PC-9 (cell line): Measurements from ENCODE around the gene KIZ. TPM values are rescaled to one million over a fixed set of nuclear protein-coding genes. Genes with fewer than 3 reads are reported as not detected.

ENCODE experiments used
- BruUV-seq: library from RNA; stranded (reverse); fragments of 400-500 nt; replicated peaks from 2 replicates; lab custom pipeline; 2021; lab: Mats Ljungman, UMichigan
- CTCF ChIA-PET: fragments of 300-600 bp; sonication (Branson Sonifier 250); formaldehyde crosslinking; loops from one replicate; lab custom pipeline; 2022; ENCODE audit warnings: antibody characterized with exemption; lab: Charles Lee
- POLR2A ChIA-PET: fragments of 300-600 bp; sonication (Branson Sonifier 250); formaldehyde crosslinking; loops from one replicate; lab custom pipeline; 2022; ENCODE audit warnings: antibody characterized with exemption; ENCODE audit not compliant: unreplicated experiment; lab: Charles Lee
- DNase-seq, 2 experiments: peaks; one replicate each; pipeline versions ENCODE4 v3.0.0 to v3.0.0-alpha.2; 2015 to 2022; ENCODE audit warnings: mixed read lengths in 1 of 2
- H2AFZ ChIP-seq: fragments of 200-600 bp; sonication (generic); 2 replicates; pipeline ENCODE4 v1.8.1; 2017; ENCODE audit warnings: antibody characterized with exemption
- H3F3A ChIP-seq: fragments of 200-600 bp; sonication (generic); 2 replicates; pipeline ENCODE4 v1.8.1; 2017; ENCODE audit warnings: antibody characterized with exemption, mild to moderate bottlenecking, low read depth; ENCODE audit not compliant: insufficient read depth
- H3K27ac ChIP-seq: fragments of 200-600 bp; sonication (generic); 2 replicates; pipeline ENCODE4 v1.6.1; 2016; ENCODE audit warnings: mixed run types
- H3K27me3 ChIP-seq: fragments of 200-600 bp; sonication (generic); 2 replicates; pipeline ENCODE4 v1.6.1; 2016; ENCODE audit warnings: low read depth, mixed run types; ENCODE audit not compliant: insufficient read depth
- H3K36me3 ChIP-seq: fragments of 200-600 bp; sonication (generic); 2 replicates; pipeline ENCODE4 v1.6.1; 2016; ENCODE audit warnings: low read depth, mixed run types
- H3K4me1 ChIP-seq: fragments of 200-600 bp; sonication (generic); replicated peaks from 2 replicates; pipeline ENCODE4 v1.6.1; 2016; ENCODE audit warnings: mixed run types; ENCODE audit not compliant: insufficient read depth
- H3K4me2 ChIP-seq: fragments of 200-600 bp; sonication (generic); 2 replicates; pipeline ENCODE4 v1.6.1; 2017; ENCODE audit warnings: mixed run types
- H3K4me3 ChIP-seq: fragments of 200-600 bp; sonication (generic); 2 replicates; pipeline ENCODE4 v1.6.1; 2016; ENCODE audit warnings: mixed run types
- H3K79me2 ChIP-seq: fragments of 200-600 bp; sonication (generic); 2 replicates; pipeline ENCODE4 v1.6.1; 2017; ENCODE audit warnings: low read depth, mixed run types
- H3K9me2 ChIP-seq: fragments of 200-600 bp; sonication (generic); 2 replicates; pipeline ENCODE4 v1.8.1; 2017; ENCODE audit warnings: mild to moderate bottlenecking; ENCODE audit not compliant: insufficient read depth
- H3K9me3 ChIP-seq: fragments of 200-600 bp; sonication (generic); 2 replicates; pipeline ENCODE4 v1.8.1; 2016; ENCODE audit warnings: low read depth; ENCODE audit not compliant: insufficient read depth
- H4K20me1 ChIP-seq: fragments of 200-600 bp; sonication (generic); 2 replicates; pipeline ENCODE4 v1.8.1; 2017; ENCODE audit not compliant: insufficient read depth
- CTCF ChIP-seq: fragments of 200-600 bp; sonication (generic); conservative IDR thresholded peaks from 2 replicates; pipeline ENCODE4 v1.6.1; 2017; ENCODE audit warnings: mixed run types, antibody characterized with exemption, mild to moderate bottlenecking, moderate library complexity
- EZH2 ChIP-seq: fragments of 200-600 bp; sonication (generic); IDR thresholded peaks from 2 replicates; pipeline ENCODE4 v1.8.0; 2017; ENCODE audit warnings: antibody characterized with exemption, low read depth
- intact Hi-C: fragments of 100-400 bp; cut with micrococcal nuclease; formaldehyde crosslinking; loops from one replicate; pipeline ENCODE4 v1.10.0; 2022; ENCODE audit not compliant: unreplicated experiment
- total RNA-seq: library from RNA; stranded (reverse); gene quantifications from 2 replicates; pipeline ENCODE4 v1.2.3, GENCODE V29; 2021

KIZ gene
- total RNA-seq, 1 experiment from 2014 or later: 21.5 TPM

GRCh38 chr20:21278829-21279228 is 152.9 kb downstream of the KIZ start:
- Histone ChIP-seq H3K4me3 (no peak overlapping the region), H3K9me2 (no peaks in the 10 kb centered on the region), H3K9me3 (no peaks in the 10 kb centered on the region), H3K4me1 (no peaks in the 10 kb centered on the region), H3K79me2 (no peaks in the 10 kb centered on the region), H3F3A (no peaks in the 10 kb centered on the region), H3K27me3 (peaks cover 7% of the 10 kb centered on the region; the same call in 1 of the 2 replicates), H3K36me3 (no peaks in the 10 kb centered on the region), H2AFZ (no peak overlapping the region), H3K27ac (no peak overlapping the region), H4K20me1 (no peaks in the 10 kb centered on the region), H3K4me2 (no peak overlapping the region)
- DNase-seq: no peak
- POLR2A ChIA-PET: no interaction called here
- CTCF ChIA-PET: no interaction called here
- no peak for TF ChIP-seq EZH2
- intact Hi-C loops: no loop called here
- no TSS peak for BruUV-seq

- 0 out of 2 replicates have a peak, but pooled peaks cover 7% of the 10 kb centered on the region for H3K27me3 ChIP-seq
- H2AFZ ChIP-seq: no peak overlapping the region
- no peak overlapping the region for H3K4me3 ChIP-seq
- no peaks in the 10 kb centered on the region for H3K79me2 ChIP-seq
- ChIA-PET CTCF (no interaction called here), POLR2A (no interaction called here)
- H3K27ac ChIP-seq: no peak overlapping the region
- intact Hi-C loops: no loop called here
- no peaks in the 10 kb centered on the region for H3K9me3 ChIP-seq
- H3F3A ChIP-seq: no peaks in the 10 kb centered on the region
- H3K4me2 ChIP-seq: no peak overlapping the region
- DNase-seq: no peak
- no peak for TF ChIP-seq EZH2
- no peaks in the 10 kb centered on the region for H3K9me2 ChIP-seq
- H4K20me1 ChIP-seq: no peaks in the 10 kb centered on the region
- H3K4me1 ChIP-seq: no peaks in the 10 kb centered on the region
- no TSS peak for BruUV-seq
- H3K36me3 ChIP-seq: no peaks in the 10 kb centered on the region
Measured at GRCh38 chr20:21279706-21280521, 154.0 kb downstream of the KIZ start.

GRCh38 chr20:21280522-21281016 is 154.7 kb downstream of the KIZ start:
- ChIA-PET POLR2A (no interaction called here), CTCF (no interaction called here)
- intact Hi-C loops: no loop called here
- H3K79me2 ChIP-seq: no peaks in the 10 kb centered on the region
- H4K20me1 ChIP-seq: no peaks in the 10 kb centered on the region
- H3K27ac ChIP-seq: no peak overlapping the region
- no TSS peak for BruUV-seq
- no peaks in the 10 kb centered on the region for H3K9me2 ChIP-seq
- no peaks in the 10 kb centered on the region for H3K4me1 ChIP-seq
- no peaks in the 10 kb centered on the region for H3F3A ChIP-seq
- H3K9me3 ChIP-seq: no peaks in the 10 kb centered on the region
- DNase-seq: no peak
- no peak overlapping the region for H2AFZ ChIP-seq
- no peaks in the 10 kb centered on the region for H3K36me3 ChIP-seq
- TF ChIP-seq CTCF: no peak
- TF ChIP-seq EZH2: no peak
- no peak overlapping the region for H3K4me3 ChIP-seq
- H3K4me2 ChIP-seq: no peak overlapping the region
- 0 out of 2 replicates have a peak, but pooled peaks cover 9% of the 10 kb centered on the region for H3K27me3 ChIP-seq

- no peaks in the 10 kb centered on the region for H3K36me3 ChIP-seq
- POLR2A ChIA-PET: no interaction called here
Measured at GRCh38 chr20:21286775-21287174, 160.9 kb downstream of the KIZ start.

More at GRCh38 chr20:21286775-21287174, 160.9 kb downstream of the KIZ start:
- Histone ChIP-seq H3K9me3 (no peaks in the 10 kb centered on the region), H3K4me1 (no peaks in the 10 kb centered on the region), H2AFZ (no peak overlapping the region), H3K79me2 (no peaks in the 10 kb centered on the region), H4K20me1 (no peaks in the 10 kb centered on the region), H3K9me2 (no peaks in the 10 kb centered on the region), H3F3A (no peaks in the 10 kb centered on the region), H3K4me2 (no peak overlapping the region), H3K4me3 (no peak overlapping the region), H3K27me3 (0 out of 2 replicates have a peak, but pooled peaks cover 8% of the 10 kb centered on the region), H3K27ac (no peak overlapping the region)
- no peak for TF ChIP-seq CTCF
- TF ChIP-seq EZH2: no peak
- intact Hi-C loops: no loop called here
- CTCF ChIA-PET: no interaction called here
- no TSS peak for BruUV-seq
- no peak for DNase-seq
